ENCODE results near the gene EEF1AKMT1. TPM values are rescaled to one million over a fixed set of nuclear protein-coding genes. Genes with fewer than 3 reads are reported as not detected.
"Not testable (repeated sequence)": the region's sequence is repeated elsewhere in the genome, so short reads cannot be mapped to it uniquely, and the experiment has no call there.

EEF1AKMT1 gene
- total RNA-seq, 1 donor from 2014 or later: 6.9 TPM

GRCh38 chr13:20760872-20761271 lies 12.9 kb downstream of the EEF1AKMT1 start:
- intact Hi-C loops (cut with DNase I): no loop called here
- no peak for DNase-seq (ENCODE audit: extremely low spot score in 2 of 2)
- Histone ChIP-seq H3K9me3 (no peaks in the 10 kb centered on the region), H3K4me1 (no peaks in the 10 kb centered on the region), H3K36me3 (peaks cover 0 to 12% of the 10 kb centered on the region in 2 donors), H3K4me3 (no peak overlapping the region), H3K27me3 (no peaks in the 10 kb centered on the region), H3K27ac (no peak overlapping the region)
- TF ChIP-seq POLR2A (IDR thresholded peaks at IDR 0.05) (no peak), POLR2AphosphoS5 (IDR thresholded peaks at IDR 0.05; ENCODE audit: insufficient read depth in 1 of 2, low read depth in 1 of 2) (no peak), CTCF (IDR thresholded peaks at IDR 0.05) (no peak)

- no peaks in the 10 kb centered on the region for H3K4me1 ChIP-seq
- no peaks in the 10 kb centered on the region for H3K27me3 ChIP-seq
- H3K9me3 ChIP-seq: no peaks in the 10 kb centered on the region
- H3K4me3 ChIP-seq: no peak overlapping the region
- no peak for DNase-seq (ENCODE audit: extremely low spot score in 2 of 2)
- intact Hi-C loops (cut with DNase I): no loop called here
- H3K36me3 ChIP-seq: peaks cover 0 to 22% of the 10 kb centered on the region in 2 donors
- no peak for TF ChIP-seq POLR2A (IDR thresholded peaks at IDR 0.05)
- TF ChIP-seq CTCF (IDR thresholded peaks at IDR 0.05): no peak
- TF ChIP-seq POLR2AphosphoS5 (IDR thresholded peaks at IDR 0.05; ENCODE audit: insufficient read depth in 1 of 2, low read depth in 1 of 2): no peak
- no peak overlapping the region for H3K27ac ChIP-seq
These were observed 19.8 kb downstream of the EEF1AKMT1 start for GRCh38 chr13:20754009-20754408.

GRCh38 chr13:20749377-20749776 lies 24.4 kb downstream of the EEF1AKMT1 start:
- Histone ChIP-seq H3K36me3 (no peaks in the 10 kb centered on the region), H3K4me3 (no peak overlapping the region), H3K27me3 (no peaks in the 10 kb centered on the region), H3K27ac (no peak overlapping the region), H3K4me1 (no peaks in the 10 kb centered on the region), H3K9me3 (no peaks in the 10 kb centered on the region)
- DNase-seq (ENCODE audit: extremely low spot score in 2 of 2): no peak
- intact Hi-C loops (cut with DNase I): no loop called here
- no peak for TF ChIP-seq POLR2AphosphoS5 (IDR thresholded peaks at IDR 0.05; ENCODE audit: insufficient read depth in 1 of 2, low read depth in 1 of 2)
- TF ChIP-seq CTCF (IDR thresholded peaks at IDR 0.05): no peak
- no peak for TF ChIP-seq POLR2A (IDR thresholded peaks at IDR 0.05)

- H3K4me1 ChIP-seq; H3K27me3 ChIP-seq; intact Hi-C loops (cut with DNase I); H3K9me3 ChIP-seq; H3K27ac ChIP-seq; H3K4me3 ChIP-seq; H3K36me3 ChIP-seq; DNase-seq (ENCODE audit: extremely low spot score in 2 of 2): not testable (repeated sequence)
These were observed 29.8 kb downstream of the EEF1AKMT1 start for GRCh38 chr13:20743830-20744404.

DNA sequence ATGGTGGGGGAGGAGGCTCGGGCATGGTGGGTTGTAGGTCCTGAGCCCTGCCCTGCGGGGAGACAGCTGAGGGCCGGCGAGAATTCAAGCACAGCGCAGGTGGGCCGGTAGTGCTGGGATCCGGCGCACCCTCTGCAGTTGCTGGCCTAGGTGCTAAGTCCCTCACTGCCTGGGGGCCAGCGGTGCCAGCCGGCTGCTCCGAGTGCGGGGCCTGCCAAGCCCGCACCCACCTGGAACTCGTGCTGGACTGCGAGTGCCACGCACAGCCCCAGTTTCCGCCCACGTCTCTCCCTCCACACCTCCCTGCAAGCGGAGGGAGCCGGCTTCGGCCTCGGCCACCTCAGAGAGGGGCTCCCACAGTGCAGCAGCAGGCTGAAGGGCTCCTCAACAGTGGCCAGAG lies 33.7 kb downstream of the EEF1AKMT1 start:
- intact Hi-C loops (cut with DNase I): no loop called here
- Histone ChIP-seq H3K4me1 (no peaks in the 10 kb centered on the region), H3K36me3 (peaks cover 0 to 6% of the 10 kb centered on the region in 2 donors), H3K27me3 (no peaks in the 10 kb centered on the region), H3K27ac (no peak overlapping the region), H3K4me3 (no peak overlapping the region), H3K9me3 (no peaks in the 10 kb centered on the region)
- TF ChIP-seq CTCF (IDR thresholded peaks at IDR 0.05) (no peak), POLR2A (IDR thresholded peaks at IDR 0.05) (no peak), POLR2AphosphoS5 (IDR thresholded peaks at IDR 0.05; ENCODE audit: insufficient read depth in 1 of 2, low read depth in 1 of 2) (no peak)
- DNase-seq (ENCODE audit: extremely low spot score in 2 of 2): no peak

Measured in vagina (tissue), 2 donors.